Activated T-cell treated with anti-CD3 and anti-CD28 coated beads for 4 hours (primary cell): ENCODE data around the gene ZNF208.
A peak's percentile ranks its signal among the peaks of the same experiment; 100 is the strongest.
"Not testable (repeated sequence)": the region's sequence is repeated elsewhere in the genome, so short reads cannot be mapped to it uniquely, and the experiment has no call there.

Source experiments
- DNase-seq: peaks from one replicate; pipeline ENCODE4 v3.0.0-alpha.2; 2020

ZNF208 gene

GRCh38 chr19:22010437-22011143, at the start of gene ZNF208:
Gene ZNF208, minus strand, starts transcription at chr19:22010943. Its CDS starts 149 bp downstream, at chr19:22010794.
- DNase-seq: not testable (repeated sequence)

DNA sequence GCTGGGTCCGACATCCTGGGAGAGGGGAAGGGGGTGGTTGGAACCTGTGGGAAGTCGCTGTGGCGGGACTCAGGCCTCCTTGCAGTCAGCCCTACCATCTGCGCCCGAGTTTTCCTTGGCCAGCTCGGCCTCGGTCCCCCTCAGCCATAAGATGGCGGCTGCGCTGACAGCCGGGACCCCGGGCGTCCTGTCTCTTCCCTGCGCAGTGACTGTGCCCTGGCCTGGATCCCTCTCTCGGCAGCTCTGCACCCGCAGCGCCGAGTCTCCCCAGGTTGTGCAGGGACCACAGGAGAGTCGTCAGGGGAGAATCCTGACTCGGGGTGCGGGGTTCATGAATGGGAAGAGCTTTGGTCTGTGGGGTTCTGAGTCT, 41.9 kb upstream of the ZNF208 start:
- DNase-seq: no peak

GRCh38 chr19:22041151-22041550, 30.4 kb upstream of the ZNF208 start:
- DNase-seq: not testable (repeated sequence)

DNA sequence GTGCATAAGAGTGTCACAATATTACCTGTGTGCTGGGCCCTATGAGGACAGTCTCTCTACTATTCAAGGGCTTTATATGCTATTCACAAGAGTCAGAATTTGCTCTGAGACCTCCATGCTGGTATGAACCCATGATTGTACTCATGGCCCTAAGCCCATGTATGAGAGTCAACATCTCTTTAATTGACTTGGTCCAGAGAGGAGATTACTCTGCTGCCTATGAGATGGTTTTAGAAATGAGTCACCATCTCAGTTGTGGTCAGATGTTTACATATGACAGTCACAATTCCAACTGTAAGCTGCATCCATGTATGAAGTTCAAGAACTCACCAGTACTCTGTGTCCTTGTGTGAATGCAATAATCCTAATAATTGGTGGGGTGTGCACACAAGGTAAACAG, 19.9 kb upstream of the ZNF208 start:
- no peak for DNase-seq

DNA sequence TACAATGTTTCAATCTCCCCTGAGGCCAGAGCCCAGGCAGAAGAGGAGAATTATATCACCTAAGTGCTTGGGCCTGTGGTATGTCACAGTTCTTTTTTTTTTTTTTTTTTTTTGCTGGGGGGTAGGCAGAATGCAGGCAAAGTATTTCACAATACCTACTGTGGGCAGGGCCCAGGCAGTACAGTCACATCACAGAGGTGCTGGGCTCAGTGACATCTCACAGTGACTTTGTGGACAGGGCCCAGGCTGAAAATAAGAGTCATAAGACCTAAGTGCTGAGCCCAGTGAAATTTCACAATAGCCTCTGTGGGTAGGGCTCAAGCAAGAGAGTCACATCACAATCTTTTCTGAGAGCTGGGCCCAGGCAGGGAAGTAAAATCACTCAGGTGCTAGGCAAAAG, 15.9 kb upstream of the ZNF208 start:
- no peak for DNase-seq

- not testable (repeated sequence) for DNase-seq
Measured at GRCh38 chr19:22025539-22025938, 14.8 kb upstream of the ZNF208 start.

DNA sequence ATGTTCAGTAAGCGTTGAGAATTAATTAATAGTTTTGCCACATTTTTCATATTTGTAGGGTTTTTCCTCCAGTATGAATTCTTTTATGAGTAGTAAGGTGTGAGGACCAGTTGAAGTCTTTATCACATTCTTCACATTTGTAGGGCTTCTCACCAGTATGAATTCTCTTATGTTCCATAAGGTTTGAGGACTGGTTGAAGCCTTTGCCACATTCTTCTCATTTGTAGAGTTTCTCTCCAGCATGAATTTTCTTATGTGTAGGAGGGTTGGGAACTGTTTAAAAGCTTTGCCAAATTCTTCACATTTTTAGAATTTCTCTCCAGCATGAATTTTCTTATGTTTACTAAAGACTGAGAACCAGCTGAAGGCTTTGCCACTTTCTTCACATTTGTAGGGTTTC, 40.3 kb downstream of the ZNF208 start:
- DNase-seq: no peak

DNA sequence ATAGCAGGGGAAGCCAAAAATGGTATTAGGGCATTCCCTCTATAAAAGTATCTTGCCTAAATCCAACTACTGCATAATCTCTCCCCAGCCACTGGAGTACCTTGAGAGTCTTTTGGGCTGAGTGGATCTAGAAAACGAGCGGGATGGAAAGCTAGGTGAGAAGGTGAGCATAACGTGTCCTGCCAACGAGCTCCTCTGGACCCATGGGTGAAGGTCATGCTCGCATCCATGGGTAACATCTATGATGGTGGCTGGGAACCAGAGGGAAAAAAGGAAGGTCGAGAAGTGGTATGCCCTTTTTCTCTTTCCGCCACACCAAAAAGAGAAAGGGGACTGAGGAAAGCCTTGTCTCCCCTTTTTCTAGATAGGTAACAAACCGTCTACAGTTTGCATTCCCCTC, 63.0 kb downstream of the ZNF208 start:
- no peak for DNase-seq

- no peak for DNase-seq
Measured at GRCh38 chr19:21940684-21941083, 70.1 kb downstream of the ZNF208 start.

- DNase-seq: no peak
Measured at GRCh38 chr19:21934593-21934992, 76.2 kb downstream of the ZNF208 start.

DNA sequence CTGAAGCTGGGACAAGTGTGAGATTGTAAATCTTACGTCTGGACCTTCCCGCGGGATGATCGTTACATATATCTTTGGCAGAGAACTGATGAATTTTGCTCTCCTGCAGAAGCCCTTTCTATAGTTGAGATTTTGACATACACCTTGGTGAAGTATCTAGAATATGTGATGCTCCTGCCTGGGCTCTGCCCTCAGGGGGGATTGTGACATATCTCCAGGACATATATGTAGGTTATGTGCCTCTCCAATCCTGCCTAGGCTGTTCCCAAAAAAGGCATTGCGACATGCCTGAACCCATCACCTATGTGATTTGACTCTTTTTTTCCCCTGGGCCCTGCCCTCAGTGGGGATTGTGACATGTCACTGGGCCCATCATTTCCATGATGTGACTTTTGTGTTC, 76.6 kb downstream of the ZNF208 start:
- DNase-seq: no peak

- no peak for DNase-seq
Measured at GRCh38 chr19:21922276-21922675, 88.5 kb downstream of the ZNF208 start.

DNA sequence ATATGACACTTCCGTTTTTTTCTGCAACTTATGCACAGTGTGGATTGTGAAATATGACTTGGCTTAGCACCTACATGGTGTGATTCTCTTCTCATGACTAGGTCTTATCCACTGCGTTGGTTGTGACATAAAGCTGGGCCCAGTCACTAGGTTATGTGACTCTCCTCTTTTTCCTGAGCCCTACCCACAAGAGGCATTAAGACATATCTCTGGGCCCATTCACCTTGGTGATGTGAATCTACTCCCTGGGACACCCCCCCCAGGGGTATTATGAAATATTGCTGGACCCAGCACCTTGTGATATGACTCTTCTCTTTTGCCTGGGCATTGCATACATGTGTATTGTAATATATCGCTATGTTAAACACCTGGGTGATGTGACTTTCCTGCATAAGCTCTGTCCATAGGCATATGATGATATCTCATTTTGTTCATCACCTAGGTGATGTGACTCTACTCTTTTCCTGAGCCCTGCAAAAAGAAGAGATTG, 89.0 kb downstream of the ZNF208 start:
- no peak for DNase-seq

- no peak for DNase-seq
Measured at GRCh38 chr19:21915411-21915810, 95.3 kb downstream of the ZNF208 start.

- no peak for DNase-seq
Measured at GRCh38 chr19:21912654-21913053, 98.1 kb downstream of the ZNF208 start.

- DNase-seq: no peak
Measured at GRCh38 chr19:21910318-21910717, 100.4 kb downstream of the ZNF208 start.

DNA sequence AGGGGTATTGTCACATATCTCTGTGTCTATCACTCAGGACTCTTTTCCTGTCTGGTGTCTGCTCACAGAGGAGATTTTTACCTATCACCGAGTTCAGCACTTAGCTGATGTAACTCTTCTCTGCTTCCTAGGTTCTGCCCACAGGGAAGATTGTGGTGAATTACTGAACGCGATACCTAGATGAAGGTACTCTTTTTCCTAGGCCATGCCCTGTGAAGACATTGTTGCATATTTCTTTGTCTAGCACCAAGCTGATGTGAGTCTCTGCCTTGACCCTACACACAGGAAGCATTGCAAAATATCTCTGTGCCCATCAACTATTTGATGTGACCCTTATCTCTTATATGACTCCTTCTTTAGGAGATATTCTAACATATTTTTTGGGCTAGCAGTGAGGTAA, 102.7 kb downstream of the ZNF208 start:
- no peak for DNase-seq

DNA sequence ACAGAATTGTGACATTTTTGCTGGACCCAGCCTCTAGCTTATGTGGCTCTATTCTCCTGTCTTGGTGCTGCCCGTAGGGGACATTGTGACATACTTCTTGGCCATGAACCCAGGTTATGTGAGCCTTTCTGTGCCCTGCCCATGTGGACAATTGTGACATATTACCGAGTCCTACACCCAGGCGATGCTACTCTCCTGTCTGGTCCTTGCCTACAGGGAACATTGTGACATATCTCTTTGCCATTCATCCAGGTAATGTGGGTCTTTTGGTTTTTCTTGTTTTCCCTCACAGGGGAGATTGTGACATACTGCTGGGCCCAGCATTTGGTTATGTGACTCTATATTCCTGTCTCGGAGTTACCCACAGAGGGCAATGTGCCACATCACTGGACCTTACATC, 103.2 kb downstream of the ZNF208 start:
- no peak for DNase-seq

GRCh38 chr19:21902571-21902970, 108.2 kb downstream of the ZNF208 start:
- DNase-seq: no peak

DNA sequence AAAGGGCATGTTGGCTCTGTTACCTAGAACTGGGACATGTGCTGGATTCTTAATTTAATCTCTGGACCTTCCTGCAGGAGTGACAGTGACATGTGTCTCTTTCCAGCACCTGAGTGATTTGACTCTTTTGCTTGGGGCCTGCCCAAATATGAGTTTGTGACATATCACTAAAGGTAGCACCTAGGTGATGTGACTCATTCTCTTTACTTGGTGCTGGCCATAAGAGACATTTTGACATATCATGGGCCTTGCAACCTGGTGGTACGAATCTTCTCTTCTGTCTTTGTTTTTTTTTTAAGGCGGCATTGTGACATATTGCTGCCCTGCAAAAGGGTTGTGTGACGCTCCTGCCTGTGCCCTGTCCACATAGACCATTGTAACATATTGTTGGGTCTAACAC, 108.9 kb downstream of the ZNF208 start:
- no peak for DNase-seq

DNA sequence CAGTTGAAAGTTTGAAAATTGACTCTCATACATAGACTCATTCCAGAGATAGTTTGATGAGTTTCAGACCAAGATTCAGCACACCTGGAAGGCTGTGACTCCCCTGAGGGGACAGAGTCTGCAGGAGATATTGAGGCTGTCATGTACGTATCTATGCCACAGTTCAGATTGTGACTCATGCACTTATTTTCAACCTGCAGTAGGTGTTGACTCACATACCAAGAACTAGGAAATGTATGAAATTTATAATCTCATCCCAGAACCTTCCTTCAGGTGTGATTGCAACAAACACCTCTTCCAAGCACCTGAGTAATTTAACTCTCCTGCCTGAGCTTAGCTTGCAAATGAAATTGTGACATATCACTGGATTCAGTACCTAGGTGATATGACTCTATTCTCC, 110.3 kb downstream of the ZNF208 start:
- DNase-seq: no peak

- no peak for DNase-seq
Measured at GRCh38 chr19:21891086-21891485, 119.7 kb downstream of the ZNF208 start.

GRCh38 chr19:21890017-21890416, 120.7 kb downstream of the ZNF208 start:
- DNase-seq: peak; percentile 1

GRCh38 chr19:21885516-21885915, 125.2 kb downstream of the ZNF208 start:
- not testable (repeated sequence) for DNase-seq

GRCh38 chr19:21884786-21885185, 126.0 kb downstream of the ZNF208 start:
- not testable (repeated sequence) for DNase-seq
